HepG2 (cell line): ENCODE measurements around the gene MYOF. TPM values are rescaled to one million over a fixed set of nuclear protein-coding genes. Genes with fewer than 3 reads are reported as not detected.
"Not testable (repeated sequence)": the region's sequence is repeated elsewhere in the genome, so short reads cannot be mapped to it uniquely, and the experiment has no call there.

Experiments used
- ATAC-seq: fragments of 200-7000 bp; cut with Tn5 transposase; 3 replicates; pipeline ENCODE4 v1.9.1; 2020; ENCODE audit warnings: mild to moderate bottlenecking, moderate library complexity
- BruUV-seq: library from RNA; stranded (reverse); fragments of 400-500 nt; replicated peaks from 2 replicates; lab custom pipeline; 2021; lab: Mats Ljungman, UMichigan
- CTCF ChIA-PET: fragments of 300-600 bp; formaldehyde crosslinking; extraction: SDS; loops from one replicate; lab custom pipeline; 2021; ENCODE audit warnings: low total read pairs, inconsistent platforms, low intra/inter-chr PET ratio; lab: Yijun Ruan, JAX
- POLR2A ChIA-PET: fragments of 350-600 bp; sonication (Branson Sonifier 250); formaldehyde crosslinking; loops from one replicate; lab custom pipeline; 2020; ENCODE audit warnings: antibody characterized with exemption, inconsistent platforms; lab: Yijun Ruan, JAX
- DNase-seq: peaks from one replicate; pipeline ENCODE4 v3.0.0-alpha.2; 2015; ENCODE audit warnings: low spot score
- FAIRE-seq: peaks from 3 replicates; lab custom pipeline; 2011; peaks lifted over from hg19 to GRCh38; lab: Jason Lieb, UNC
- H2AFZ ChIP-seq: one replicate; pipeline ENCODE4 v1.6.1; 2011; ENCODE audit warnings: low read length, inconsistent platforms
- H3K27ac ChIP-seq: fragments of 300-600 bp; 3 replicates; pipeline ENCODE4 v1.8.0; 2011; ENCODE audit warnings: mixed run types, mild to moderate bottlenecking, mixed read lengths, low read length, inconsistent platforms; ENCODE audit not compliant: insufficient read depth; ENCODE audit errors: extremely low read length
- H3K27me3 ChIP-seq, 2 experiments: fragments of 200-600 bp in 1 of 2; 2 replicates in 1 of 2; 3 replicates in 1 of 2; pipeline versions ENCODE4 v1.6.0 to v1.8.0; 2011; ENCODE audit warnings: low read length in 2 of 2, mild to moderate bottlenecking in 2 of 2, moderate library complexity in 2 of 2, inconsistent platforms in 1 of 2; ENCODE audit not compliant: insufficient read depth in 2 of 2, control insufficient read depth in 1 of 2
- H3K36me3 ChIP-seq, 2 experiments: fragments of 200-600 bp in 1 of 2; replicated peaks in 1 of 2; 2 replicates in 1 of 2; 3 replicates in 1 of 2; pipeline versions ENCODE4 v1.5.1 to v1.8.0; 2011; ENCODE audit warnings: low read length in 2 of 2, inconsistent platforms in 1 of 2; ENCODE audit not compliant: insufficient read depth in 2 of 2, control insufficient read depth in 1 of 2
- H3K4me1 ChIP-seq: 2 replicates; pipeline ENCODE4 v1.5.1; 2012; ENCODE audit warnings: low read length, inconsistent platforms; ENCODE audit not compliant: insufficient read depth
- H3K4me2 ChIP-seq: 2 replicates; pipeline ENCODE4 v1.6.0; 2011; ENCODE audit warnings: low read depth, low read length, inconsistent platforms
- H3K4me3 ChIP-seq, 3 experiments: fragments of 200-600 bp in 1 of 3; sonication (generic), shearing (Covaris generic) in 1 of 3; replicated peaks in 1 of 3; 2 replicates each; pipeline ENCODE4 v1.5.1; 2011 to 2016; ENCODE audit warnings: low read length in 3 of 3, inconsistent platforms in 2 of 3, low read depth in 2 of 3, mild to moderate bottlenecking in 2 of 3, control low read depth in 1 of 3, mixed read lengths in 1 of 3; ENCODE audit not compliant: insufficient read depth in 1 of 3
- H3K79me2 ChIP-seq: one replicate; pipeline ENCODE4 v1.6.1; 2011; ENCODE audit warnings: low read length, inconsistent platforms; ENCODE audit not compliant: insufficient read depth
- H3K9ac ChIP-seq: 2 replicates; pipeline ENCODE4 v1.6.0; 2011; ENCODE audit warnings: mild to moderate bottlenecking, low read depth, low read length, inconsistent platforms; ENCODE audit not compliant: insufficient read depth
- H3K9me3 ChIP-seq: 2 replicates; pipeline ENCODE4 v1.5.1; 2012; ENCODE audit warnings: mild to moderate bottlenecking, low read length
- H4K20me1 ChIP-seq: 2 replicates; pipeline ENCODE4 v1.6.0; 2011; ENCODE audit warnings: inconsistent platforms, mild to moderate bottlenecking, low read length, moderate library complexity; ENCODE audit not compliant: insufficient read depth
- BRD4 ChIP-seq: sonication (generic); formaldehyde crosslinking; IDR thresholded peaks from 2 replicates; pipeline ENCODE4 v1.4.0; 2020; ENCODE audit warnings: missing genetic modification reagents
- SP140L ChIP-seq: sonication (generic); formaldehyde crosslinking; IDR thresholded peaks from 2 replicates; pipeline ENCODE4 v1.4.0; 2020; ENCODE audit warnings: missing genetic modification reagents, borderline replicate concordance
- WGBS: methylation state at CpG from one replicate; pipeline ENCODE4 v1.1.6; 2017; ENCODE audit warnings: low lambda C conversion rate; 5-methylcytosine and 5-hydroxymethylcytosine counted together
- in situ Hi-C: cut with HindIII; loops from 2 replicates; pipeline ENCODE4 v1.10.0; 2017; ENCODE audit warnings: low pct_unique_long_range_greater_than_20kb; ENCODE audit not compliant: extremely low pct_ligation_motif_present
- intact Hi-C: fragments of 100-400 bp; cut with micrococcal nuclease; formaldehyde crosslinking; loops from one replicate; pipeline ENCODE4 v1.10.0; 2022; ENCODE audit not compliant: unreplicated experiment
- polyA plus RNA-seq, 8 experiments: library from polyadenylated mRNA; depleted of rRNA in 3 of 8; stranded (reverse) in 7 of 8; unstranded in 1 of 8; fragments of >200 nt; fragmentation: Illumina TruSeq in 4 of 8; extraction: Trizol in 4 of 8; gene quantifications; 2 replicates each; pipeline versions ENCODE4 v1.2.1 to v1.2.3, GENCODE V29; 2011 to 2016; ENCODE audit warnings: low read depth in 4 of 8, missing spikeins in 1 of 8, mixed read lengths in 1 of 8; ENCODE audit not compliant: insufficient read depth in 1 of 8
- total RNA-seq, 5 experiments: library from RNA; depleted of rRNA; stranded (reverse); fragments of >200 nt; fragmentation: Illumina TruSeq; extraction: Trizol; gene quantifications; 2 replicates each; pipeline ENCODE4 v1.2.3, GENCODE V29; 2016; ENCODE audit warnings: low read depth in 1 of 5
- TF ChIP-seq, protein P1 (sequence below): sonication (generic); formaldehyde crosslinking; IDR thresholded peaks from 2 replicates; pipeline ENCODE4 v1.4.0; 2020; ENCODE audit warnings: missing genetic modification reagents

MYOF gene
- total and polyA plus RNA-seq, 2 of the 13 experiments (the other 11 are each of a cell fraction or from before 2014, with no cell fraction given): 0.18 to 0.42 TPM

DNA sequence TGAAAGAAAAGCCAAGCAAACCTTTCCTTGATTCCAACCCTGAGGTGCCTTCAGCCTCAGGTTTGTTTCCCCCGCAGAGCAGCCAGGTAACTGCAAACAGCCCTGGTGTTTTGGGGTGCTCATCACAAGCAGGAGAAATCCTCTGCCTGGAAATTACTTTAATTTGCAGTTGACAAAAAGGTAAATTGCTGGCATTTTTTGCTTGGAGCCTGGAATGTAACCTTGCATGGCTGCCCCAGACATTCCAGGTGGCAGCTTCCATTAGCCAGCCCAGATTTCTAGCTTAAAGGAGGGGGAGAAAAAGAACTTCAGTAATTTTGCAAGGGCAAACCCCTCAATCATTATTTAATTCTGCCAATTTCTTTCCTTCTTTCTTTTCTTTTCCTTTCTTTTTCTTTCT lies 194.4 kb downstream of the MYOF start (continued):
- TF ChIP-seq, protein P1, sequence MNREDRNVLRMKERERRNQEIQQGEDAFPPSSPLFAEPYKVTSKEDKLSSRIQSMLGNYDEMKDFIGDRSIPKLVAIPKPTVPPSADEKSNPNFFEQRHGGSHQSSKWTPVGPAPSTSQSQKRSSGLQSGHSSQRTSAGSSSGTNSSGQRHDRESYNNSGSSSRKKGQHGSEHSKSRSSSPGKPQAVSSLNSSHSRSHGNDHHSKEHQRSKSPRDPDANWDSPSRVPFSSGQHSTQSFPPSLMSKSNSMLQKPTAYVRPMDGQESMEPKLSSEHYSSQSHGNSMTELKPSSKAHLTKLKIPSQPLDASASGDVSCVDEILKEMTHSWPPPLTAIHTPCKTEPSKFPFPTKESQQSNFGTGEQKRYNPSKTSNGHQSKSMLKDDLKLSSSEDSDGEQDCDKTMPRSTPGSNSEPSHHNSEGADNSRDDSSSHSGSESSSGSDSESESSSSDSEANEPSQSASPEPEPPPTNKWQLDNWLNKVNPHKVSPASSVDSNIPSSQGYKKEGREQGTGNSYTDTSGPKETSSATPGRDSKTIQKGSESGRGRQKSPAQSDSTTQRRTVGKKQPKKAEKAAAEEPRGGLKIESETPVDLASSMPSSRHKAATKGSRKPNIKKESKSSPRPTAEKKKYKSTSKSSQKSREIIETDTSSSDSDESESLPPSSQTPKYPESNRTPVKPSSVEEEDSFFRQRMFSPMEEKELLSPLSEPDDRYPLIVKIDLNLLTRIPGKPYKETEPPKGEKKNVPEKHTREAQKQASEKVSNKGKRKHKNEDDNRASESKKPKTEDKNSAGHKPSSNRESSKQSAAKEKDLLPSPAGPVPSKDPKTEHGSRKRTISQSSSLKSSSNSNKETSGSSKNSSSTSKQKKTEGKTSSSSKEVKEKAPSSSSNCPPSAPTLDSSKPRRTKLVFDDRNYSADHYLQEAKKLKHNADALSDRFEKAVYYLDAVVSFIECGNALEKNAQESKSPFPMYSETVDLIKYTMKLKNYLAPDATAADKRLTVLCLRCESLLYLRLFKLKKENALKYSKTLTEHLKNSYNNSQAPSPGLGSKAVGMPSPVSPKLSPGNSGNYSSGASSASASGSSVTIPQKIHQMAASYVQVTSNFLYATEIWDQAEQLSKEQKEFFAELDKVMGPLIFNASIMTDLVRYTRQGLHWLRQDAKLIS (CRISPR knock-in tag): no peak
- TF ChIP-seq BRD4 (CRISPR knock-in tag) (no peak), SP140L (no peak)
- TF ChIP-seq, all 625 proteins: peak for 0

DNA sequence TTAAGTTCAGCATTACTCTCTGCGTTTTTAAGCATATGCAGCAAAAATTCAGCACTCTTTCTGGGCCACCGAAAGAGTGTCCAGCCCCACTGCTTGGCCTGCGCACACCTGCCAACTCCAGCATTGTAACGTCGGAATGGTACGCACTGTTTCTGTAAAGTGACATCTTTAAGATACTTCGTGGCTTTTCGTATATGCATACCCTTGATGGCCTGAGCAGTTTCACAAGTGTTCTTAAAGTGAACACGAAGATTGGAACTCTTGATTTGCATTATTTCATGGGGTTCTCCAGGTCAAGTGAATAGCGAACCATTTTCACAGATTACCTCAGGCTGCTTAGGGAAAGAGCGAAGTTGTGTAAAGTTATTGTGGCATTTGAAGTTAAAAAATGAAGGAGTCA lies 197.9 kb downstream of the MYOF start:
- ATAC-seq, H2AFZ ChIP-seq, H4K20me1 ChIP-seq, H3K4me2 ChIP-seq, H3K4me1 ChIP-seq, H3K9me3 ChIP-seq, DNase-seq, H3K36me3 ChIP-seq, FAIRE-seq, H3K9ac ChIP-seq, H3K4me3 ChIP-seq, intact Hi-C loops, H3K79me2 ChIP-seq, H3K27ac ChIP-seq, in situ Hi-C loops, BruUV-seq, POLR2A ChIA-PET, CTCF ChIA-PET, H3K27me3 ChIP-seq: not testable (repeated sequence)
- WGBS: 57% methylated on average over 11 of the region's 11 CpGs
